ENCODE measurements around the gene ELMO1. TPM values are rescaled to one million over a fixed set of nuclear protein-coding genes. Genes with fewer than 3 reads are reported as not detected.

ELMO1 gene
- total and polyA plus RNA-seq, 2 experiments from 2014 or later, result 6.5 to 24.9 TPM

GRCh38 chr7:37015353-37016034 is 433.2 kb downstream of the ELMO1 start:
- no peak overlapping the region for H2AFZ ChIP-seq
- H3K4me1 Mint-ChIP-seq, result no peaks in the 10 kb centered on the region
- no peaks in the 10 kb centered on the region for H3K27me3 ChIP-seq (ENCODE audit: insufficient read depth)
- H3F3A ChIP-seq (replicated peaks; ENCODE audit: low read depth), result no peaks in the 10 kb centered on the region
- no peak for ATAC-seq
- 0 out of 2 replicates have a peak, but pooled peaks cover 4% of the 10 kb centered on the region for H3K4me1 ChIP-seq (ENCODE audit: insufficient read depth)
- no peak overlapping the region for H3K4me3 Mint-ChIP-seq
- H3K4me3 ChIP-seq, result no peak overlapping the region
- TF ChIP-seq EZH2 (IDR thresholded peaks at IDR 0.05; ENCODE audit: low read depth, unreplicated experiment), result no peak
- no peak for TF ChIP-seq CTCF (conservative IDR thresholded peaks at IDR 0.05; ENCODE audit: low read depth in 2 of 2)
- TF ChIP-seq STAT1 (IDR thresholded peaks at IDR 0.05; ENCODE audit: unreplicated experiment), result no peak
- no peak for TF ChIP-seq EZH2phosphoT487 (IDR thresholded peaks at IDR 0.05; ENCODE audit: unreplicated experiment)
- TF ChIP-seq JUNB (IDR thresholded peaks at IDR 0.05; ENCODE audit: unreplicated experiment), result no peak
- no peak for TF ChIP-seq NANOG (IDR thresholded peaks at IDR 0.05; ENCODE audit: borderline replicate concordance)
- TF ChIP-seq CREB1 (CRISPR knock-in tag; IDR thresholded peaks at IDR 0.05; ENCODE audit: low read depth), result no peak
- no peak for TF ChIP-seq POLR2AphosphoS5 (IDR thresholded peaks at IDR 0.05; ENCODE audit: low read depth)
- no peak for TF ChIP-seq ZNF114 (CRISPR knock-in tag; IDR thresholded peaks at IDR 0.05)
- TF ChIP-seq ZNF331 (CRISPR knock-in tag; IDR thresholded peaks at IDR 0.05; ENCODE audit: low read depth), result no peak
- TF ChIP-seq REST (IDR thresholded peaks at IDR 0.05; ENCODE audit: unreplicated experiment), result no peak
- TF ChIP-seq ETS1 (IDR thresholded peaks at IDR 0.05), result no peak
- TF ChIP-seq ZNF462 (CRISPR knock-in tag; IDR thresholded peaks at IDR 0.05), result no peak
- H3K79me2 ChIP-seq (replicated peaks; ENCODE audit: insufficient read depth), result no peaks in the 10 kb centered on the region
- no peaks in the 10 kb centered on the region for H3K36me3 Mint-ChIP-seq (ENCODE audit: low read depth)
- no peak overlapping the region for H3K4me2 ChIP-seq
- no peak overlapping the region for H3K27ac ChIP-seq (ENCODE audit: low read depth)
- H3K9me2 ChIP-seq (ENCODE audit: insufficient read depth), result no peaks in the 10 kb centered on the region
- H3K9me3 Mint-ChIP-seq, result no peaks in the 10 kb centered on the region
- H3K27me3 Mint-ChIP-seq (ENCODE audit: insufficient read depth, low read depth, poor library complexity), result peaks cover 2% of the 10 kb centered on the region
- H3K36me3 ChIP-seq (ENCODE audit: insufficient read depth), result no peaks in the 10 kb centered on the region
- no peak overlapping the region for H3K27ac Mint-ChIP-seq
- DNase-seq (ENCODE audit: low spot score), result no peak
- H4K20me1 ChIP-seq (replicated peaks; ENCODE audit: insufficient read depth), result no peaks in the 10 kb centered on the region

Data from GM23338 (cell line).